Stimulated activated CD4-positive, alpha-beta T cell treated with anti-CD3 and anti-CD28 coated beads, TNF-alpha, amount 100 ng/mL, for 1 hour (primary cell): ENCODE measurements around the gene PIGO.

ENCODE experiments used
- DNase-seq, 3 donors: peaks; one replicate each; pipeline ENCODE4 v3.0.0-alpha.2; 2020; ENCODE audit warnings: low read depth in 3 of 3, low spot score in 1 of 3

PIGO gene

GRCh38 chr9:35107297-35108290 lies 11.2 kb upstream of the PIGO start:
- no peak for DNase-seq

GRCh38 chr9:35106343-35106730 lies 9.9 kb upstream of the PIGO start:
- no peak for DNase-seq

- DNase-seq = no peak
Measured at GRCh38 chr9:35105571-35106342, 9.4 kb upstream of the PIGO start.

DNA sequence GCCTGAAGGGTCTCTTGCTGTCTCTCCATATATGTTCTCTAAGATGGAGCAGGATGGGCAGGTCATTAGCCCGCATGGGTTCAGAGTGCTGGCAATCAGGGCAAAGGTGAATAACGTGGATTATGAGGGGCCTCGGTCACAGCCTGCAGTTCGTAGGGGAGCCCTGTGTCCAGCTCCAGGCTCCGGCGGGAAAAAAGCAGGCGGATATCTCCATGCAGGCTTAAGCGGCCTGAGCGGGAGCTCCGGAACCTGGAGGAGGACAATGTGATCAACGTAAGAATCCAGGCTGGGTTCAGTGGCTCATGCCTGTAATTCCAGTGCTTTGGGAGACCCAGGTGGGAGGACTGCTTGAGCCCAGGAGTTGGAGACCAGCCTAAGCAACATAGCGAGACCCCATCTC lies 8.7 kb upstream of the PIGO start:
- DNase-seq = no peak

DNA sequence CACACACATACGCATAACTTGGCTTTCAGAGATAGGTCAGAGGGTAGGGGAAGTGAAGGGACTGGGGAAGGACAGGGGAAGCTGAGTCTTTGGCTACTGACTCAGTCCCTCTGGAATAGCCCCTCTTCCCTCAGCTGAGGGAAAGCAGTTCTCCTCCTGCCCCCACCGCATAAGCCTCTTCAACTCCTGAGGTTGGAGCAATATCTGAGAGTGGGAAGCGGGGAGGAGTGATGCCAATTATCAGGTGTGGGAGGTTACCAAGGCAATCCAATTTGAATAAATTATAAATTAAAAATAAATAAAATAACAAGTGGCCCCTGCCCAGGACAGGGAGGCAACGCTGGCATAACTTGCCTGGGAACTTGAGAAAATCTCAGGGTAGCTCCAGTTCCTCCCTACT lies 8.2 kb upstream of the PIGO start:
- DNase-seq = no peak

GRCh38 chr9:35103660-35104191 lies 7.3 kb upstream of the PIGO start:
- DNase-seq = no peak

- peak; percentile 79 to 82 (median 80) for DNase-seq
Measured at GRCh38 chr9:35102769-35103659, 6.6 kb upstream of the PIGO start, which contains the start of gene STOML2. Gene STOML2 (minus strand): TSS chr9:35103131. CDS start chr9:35103094, 37 bp downstream.

GRCh38 chr9:35102465-35102768 lies 6.0 kb upstream of the PIGO start:
- no peak for DNase-seq

DNA sequence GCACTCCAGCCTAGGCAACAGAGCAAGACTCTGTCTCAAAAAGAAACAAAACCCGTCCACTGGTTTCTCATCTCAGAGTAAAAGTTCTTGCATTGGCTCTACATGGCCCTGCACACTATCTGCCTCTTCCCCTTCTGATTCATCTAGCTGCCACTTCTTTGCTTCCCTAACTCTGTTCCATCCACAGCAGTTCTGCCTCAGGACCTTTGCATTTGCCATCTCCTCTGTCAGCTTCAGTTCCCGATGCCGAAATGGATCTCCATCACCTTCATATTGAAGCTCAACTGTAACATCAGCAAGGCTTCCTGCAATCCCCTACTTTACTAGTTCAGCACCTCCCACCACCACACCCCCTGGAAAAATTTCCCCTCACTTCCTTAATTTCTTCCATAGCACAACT lies 1.2 kb upstream of the PIGO start:
- no peak for DNase-seq

GRCh38 chr9:35091536-35091935 lies 4.9 kb downstream of the PIGO start:
- no peak for DNase-seq

GRCh38 chr9:35089434-35089833 lies 7.0 kb downstream of the PIGO start:
- DNase-seq = no peak

DNA sequence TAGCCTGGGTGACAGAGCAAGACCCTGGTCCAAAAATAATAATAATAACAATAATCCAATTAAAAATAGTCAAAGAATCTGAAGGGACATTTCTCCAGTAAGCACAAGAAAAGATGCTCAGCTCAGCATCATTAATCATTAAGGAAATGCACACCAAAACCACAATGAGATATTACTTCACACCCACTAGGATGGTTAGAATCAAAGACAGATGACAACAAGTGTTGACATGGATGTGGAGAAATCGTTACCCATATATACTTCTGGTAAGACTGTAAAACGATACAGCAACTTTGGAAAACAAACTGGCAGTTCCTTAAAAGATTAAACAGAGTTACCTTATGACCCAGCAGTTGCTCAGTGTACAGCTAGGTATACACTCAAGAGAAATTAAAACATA lies 11.3 kb downstream of the PIGO start:
- DNase-seq = no peak

DNA sequence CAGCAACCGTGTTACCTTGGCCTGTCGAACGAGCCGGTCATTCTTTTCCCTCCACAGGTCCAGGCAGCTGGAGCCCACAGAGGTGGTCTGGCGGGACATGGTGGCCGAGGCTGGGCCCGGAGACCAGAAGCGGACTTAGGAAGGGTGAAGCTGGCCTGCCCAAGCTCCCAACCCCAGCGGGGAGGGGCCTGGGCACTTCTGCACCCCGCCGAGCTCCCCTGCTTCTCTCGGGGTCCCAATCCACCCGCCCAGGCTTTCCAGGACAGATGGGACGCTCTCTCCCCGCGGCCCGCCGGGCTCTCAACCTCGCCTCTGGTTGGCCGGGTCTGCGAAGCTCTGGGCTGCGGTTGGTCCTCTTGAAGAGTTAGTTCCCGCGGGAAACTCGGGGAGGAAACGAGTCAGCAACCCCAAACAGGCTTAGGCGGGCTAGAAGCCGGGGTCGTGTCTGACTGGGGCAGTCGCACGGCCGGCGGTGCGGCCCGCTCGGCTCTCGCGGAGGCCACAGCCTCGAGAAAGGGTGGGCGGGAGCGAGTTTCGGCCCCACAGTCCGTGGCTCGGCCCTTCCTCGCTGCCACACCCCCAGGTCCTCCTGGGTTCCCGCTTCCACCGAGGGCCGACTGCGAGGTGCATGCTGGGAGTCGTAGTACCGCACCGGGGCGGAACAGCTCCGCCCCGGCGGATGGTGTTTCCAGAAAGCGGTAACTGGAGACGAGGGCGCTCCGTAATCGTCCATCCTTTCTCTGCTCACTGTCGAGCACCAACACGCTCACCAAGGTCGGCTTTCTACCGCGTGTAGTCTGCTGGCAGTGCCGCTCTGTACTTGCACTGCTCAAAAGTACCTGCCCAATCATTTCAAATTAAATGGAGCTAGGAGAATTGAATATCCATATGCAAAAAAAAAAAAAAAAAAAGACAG lies 16.7 kb downstream of the PIGO start, which contains the start of gene FANCG:
TSS of gene FANCG (minus strand) at position 517 of the 916 bp plus-strand sequence. CDS start at position 99, 418 bp downstream.
- peak; percentile 43 to 71 (median 57) for DNase-seq

DNA sequence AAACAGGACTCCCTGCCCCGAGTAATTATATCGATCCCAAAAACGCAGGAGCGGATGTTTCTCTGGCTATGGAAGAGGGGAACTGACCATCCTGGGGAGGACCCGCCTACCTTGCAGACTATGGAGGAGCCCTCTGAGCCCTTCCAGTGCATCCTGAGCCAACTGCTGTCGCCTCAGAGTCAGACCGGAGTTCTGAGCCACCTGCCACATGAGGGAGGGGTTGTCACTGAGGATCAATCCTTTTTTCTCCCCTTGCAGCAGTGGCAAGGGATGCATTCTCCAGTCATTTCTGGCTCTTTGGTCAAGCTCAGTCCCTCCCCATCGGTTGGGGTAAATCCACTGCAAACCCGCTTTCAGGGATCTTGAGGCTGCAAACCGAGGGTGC lies 17.4 kb downstream of the PIGO start:
- DNase-seq = no peak

GRCh38 chr9:35078066-35078465 lies 18.3 kb downstream of the PIGO start:
- DNase-seq = no peak

GRCh38 chr9:35076848-35077247 lies 19.5 kb downstream of the PIGO start:
- no peak for DNase-seq

DNA sequence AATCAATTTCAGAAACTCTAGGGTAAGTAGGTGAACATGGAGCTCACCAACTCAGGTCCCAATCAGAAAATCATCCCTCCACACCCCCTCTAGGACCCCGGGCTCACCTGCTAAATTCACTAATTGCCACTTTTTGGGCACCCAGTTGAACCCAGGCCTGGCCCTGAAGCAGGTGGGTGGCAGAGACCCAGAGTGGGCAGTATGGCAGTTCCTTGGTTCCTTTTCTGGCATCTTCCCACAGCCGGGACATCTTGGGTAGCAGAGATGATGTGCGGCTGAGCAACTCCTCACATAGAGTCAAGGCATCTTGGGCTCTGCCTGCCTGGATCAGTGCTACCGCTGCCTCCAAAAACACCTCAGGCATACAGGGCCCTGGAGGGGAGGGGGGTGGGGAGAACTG lies 21.0 kb downstream of the PIGO start:
- no peak for DNase-seq

DNA sequence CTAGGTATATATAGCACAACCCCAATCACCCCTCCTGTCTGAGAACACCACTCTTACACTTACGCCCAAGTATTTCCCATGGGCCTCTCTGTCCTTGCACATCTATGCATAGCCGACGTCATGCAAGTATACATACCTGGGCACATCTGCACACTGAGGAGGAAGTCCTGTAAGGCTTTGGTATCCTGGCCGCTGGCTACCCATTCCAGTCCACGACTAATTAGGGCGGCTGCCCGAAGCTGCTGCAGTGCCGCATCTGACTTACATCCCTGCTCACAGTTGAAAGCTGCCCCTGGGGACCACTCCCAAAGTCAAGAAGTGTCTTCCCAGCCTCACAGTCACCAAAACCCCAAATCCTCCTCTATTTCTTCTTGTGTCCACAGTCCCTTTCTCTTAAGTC lies 21.6 kb downstream of the PIGO start:
- no peak for DNase-seq

DNA sequence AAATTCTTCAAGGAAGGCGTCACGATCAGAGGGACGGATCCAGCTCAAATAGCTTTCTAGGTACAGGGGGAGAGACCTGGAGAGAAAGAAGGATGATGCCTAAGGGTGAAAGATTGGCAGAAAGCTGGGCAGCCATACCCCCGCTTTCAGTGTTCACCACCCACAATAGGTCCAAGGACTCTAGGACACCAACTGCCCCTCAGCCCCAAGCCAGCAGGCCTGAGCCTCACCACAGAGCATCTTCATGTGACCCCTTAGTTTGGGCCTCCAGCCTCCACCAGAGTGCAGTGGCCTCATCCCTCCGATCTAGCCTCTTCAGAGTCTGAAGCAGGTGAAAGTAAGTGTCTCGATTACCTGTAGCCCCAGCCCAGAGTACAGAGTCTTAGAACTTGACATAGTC lies 22.2 kb downstream of the PIGO start:
- no peak for DNase-seq

DNA sequence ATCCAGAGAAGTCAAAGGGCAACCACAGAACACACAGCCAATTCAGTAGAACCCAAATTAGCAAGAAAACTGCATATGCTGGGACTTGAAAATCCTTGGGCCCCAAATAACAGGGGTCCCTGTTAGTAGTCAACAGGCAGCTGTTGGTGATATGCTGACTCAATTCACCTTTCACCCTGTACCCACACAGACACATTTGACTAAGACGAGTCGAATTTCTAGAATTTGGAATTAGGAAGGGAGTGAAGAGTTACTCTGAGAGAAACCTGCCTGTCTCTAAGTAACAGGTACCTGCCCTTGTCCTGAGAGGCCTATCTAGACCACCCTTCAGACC lies 23.1 kb downstream of the PIGO start:
- DNase-seq = no peak
